ENCODE measurements around the gene NUP210L. TPM values are rescaled to one million over a fixed set of nuclear protein-coding genes. Genes with fewer than 3 reads are reported as not detected.

NUP210L gene
- total and polyA plus RNA-seq, 2 of the 13 experiments (the other 11 are each of a cell fraction or from before 2014, with no cell fraction given) = not detected

GRCh38 chr1:153945131-153945794 is 209.6 kb downstream of the NUP210L start:
- DNase-seq (ENCODE audit: low spot score) (no peak), ATAC-seq (peak; percentile 17), FAIRE-seq (no peak)
- peaks cover 11% of the 10 kb centered on the region for H3K79me2 ChIP-seq (ENCODE audit: insufficient read depth, low read length)
- no peak overlapping the region for H2AFZ ChIP-seq (ENCODE audit: low read length)
- H3K4me3 ChIP-seq (replicated peaks in 1 of 3; ENCODE audit: insufficient read depth in 1 of 3, low read depth in 2 of 3, low read length in 3 of 3) = peak overlapping the region; percentile 71 to 98 (median 81)
- peak overlapping the region; percentile 71 for H3K27ac ChIP-seq (ENCODE audit: extremely low read length, insufficient read depth, low read length)
- no peaks in the 10 kb centered on the region for H3K27me3 ChIP-seq (ENCODE audit: control insufficient read depth in 1 of 2, insufficient read depth in 2 of 2, low read length in 2 of 2)
- POLR2A ChIA-PET = interaction anchor here (1.0 to 5.3 kb wide), 10 partner anchors 9 to 46 kb away, joined by 3 to 43 read pairs (median 18); partner anchors contain the start of genes CREB3L4, CRTC2, GATAD2B and JTB
- H3K4me1 ChIP-seq (ENCODE audit: insufficient read depth, low read length) = peaks cover 40% of the 10 kb centered on the region
- BruUV-seq (replicated peaks) = no TSS peak
- no peaks in the 10 kb centered on the region for H4K20me1 ChIP-seq (ENCODE audit: insufficient read depth, low read length)
- 58% methylated on average over 12 of the region's 12 CpGs for WGBS (ENCODE audit: low lambda C conversion rate)
- CTCF ChIA-PET (ENCODE audit: low intra/inter-chr PET ratio, low total read pairs) = no interaction called here
- intact Hi-C loops (cut with micrococcal nuclease; ENCODE audit: unreplicated experiment) (loop anchor here (5.0 kb wide), 1 partner anchor 327 kb away; the partner anchor contains the start of gene HAX1), in situ Hi-C loops (cut with HindIII; ENCODE audit: extremely low pct_ligation_motif_present, low pct_unique_long_range_greater_than_20kb) (loop anchor here (10.0 kb wide), 1 partner anchor 120 kb away; no protein-coding TSS in a partner anchor)
- peaks cover 11 to 49% of the 10 kb centered on the region in 2 experiments; a peak in 4 of 5 replicates for H3K36me3 ChIP-seq (replicated peaks in 1 of 2; ENCODE audit: control insufficient read depth in 1 of 2, insufficient read depth in 2 of 2, low read length in 2 of 2)
- peak overlapping the region; percentile 87 for H3K4me2 ChIP-seq (ENCODE audit: low read depth, low read length)
- peak overlapping the region; percentile 82 for H3K9ac ChIP-seq (ENCODE audit: insufficient read depth, low read depth, low read length)
- no peaks in the 10 kb centered on the region for H3K9me3 ChIP-seq (ENCODE audit: low read length)
- TF ChIP-seq ZNF773 (CRISPR knock-in tag; IDR thresholded peaks at IDR 0.05; ENCODE audit: borderline replicate concordance) (no peak), ZNF18 (CRISPR knock-in tag; IDR thresholded peaks at IDR 0.05; ENCODE audit: insufficient replicate concordance) (no peak), STAT6 (CRISPR knock-in tag; IDR thresholded peaks at IDR 0.05; ENCODE audit: borderline replicate concordance) (no peak), ATF4 (CRISPR knock-in tag; IDR thresholded peaks at IDR 0.05) (no peak), ZNF44 (CRISPR knock-in tag; IDR thresholded peaks at IDR 0.05) (no peak), MTERF4 (CRISPR knock-in tag; IDR thresholded peaks at IDR 0.05) (0 out of 2 replicates have a peak, but pooled peaks have one; percentile 34), ZNF441 (CRISPR knock-in tag; IDR thresholded peaks at IDR 0.05; ENCODE audit: borderline replicate concordance) (no peak), ZNF776 (CRISPR knock-in tag; IDR thresholded peaks at IDR 0.05) (no peak), SRSF9 (IDR thresholded peaks at IDR 0.05; ENCODE audit: borderline replicate concordance, insufficient read depth, low read depth, low read length, poor library complexity, severe bottlenecking) (no peak), ATF7-NPFF (CRISPR knock-in tag; IDR thresholded peaks at IDR 0.05; ENCODE audit: low read depth) (0 out of 2 replicates have a peak, but pooled peaks have one; percentile 16), RBFOX2 (IDR thresholded peaks at IDR 0.05; ENCODE audit: low read depth, low read length) (no peak)

Measured in HepG2 (cell line).